SKM-1 (cell line): Measurements from ENCODE around the gene GYS2.
A peak's percentile ranks its signal among the peaks of the same experiment; 100 is the strongest.

ENCODE experiments used
- DNase-seq: peaks from one replicate; lab custom pipeline; 2025; ENCODE audit not compliant: unreplicated experiment; lab: John Stamatoyannopoulos, UW

Gene GYS2

DNA sequence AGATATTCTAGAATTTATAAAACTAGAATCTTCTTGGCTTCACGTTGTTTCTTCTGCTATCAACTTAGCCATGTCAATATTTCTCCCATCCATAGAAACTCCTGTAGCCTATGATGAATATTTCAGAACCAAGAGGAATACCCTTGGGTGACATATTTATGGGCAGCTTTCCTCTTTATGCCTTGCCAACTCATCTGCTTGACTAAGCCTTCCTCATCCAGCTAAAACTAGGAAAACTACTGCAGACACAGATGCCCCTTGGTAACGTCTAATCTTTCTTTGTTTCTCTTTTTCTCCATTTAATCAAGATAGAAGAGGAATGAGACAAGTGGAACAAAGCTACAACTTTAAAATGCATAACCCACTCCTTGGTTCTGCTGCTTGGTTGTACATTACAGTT lies 96.8 kb downstream of the GYS2 start:
- no peak for DNase-seq

DNA sequence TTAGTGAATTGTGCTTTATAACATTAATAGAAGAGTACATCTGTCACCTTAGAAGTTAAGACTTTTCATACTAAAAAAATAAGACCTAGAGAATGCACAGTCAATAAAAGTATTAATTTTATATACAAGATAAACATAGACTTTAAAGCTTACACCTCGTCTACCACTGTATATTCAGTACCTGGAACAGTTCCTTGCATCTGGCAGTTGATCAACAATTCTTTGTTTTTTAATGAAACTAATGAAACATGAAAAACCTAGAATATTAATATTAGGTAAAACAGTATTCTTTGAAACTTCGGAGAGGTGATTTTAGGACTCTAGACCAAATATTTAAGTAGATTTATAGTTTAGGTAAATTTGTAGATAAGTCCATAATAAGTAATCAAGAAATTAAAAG lies 98.8 kb downstream of the GYS2 start:
- no peak for DNase-seq

DNA sequence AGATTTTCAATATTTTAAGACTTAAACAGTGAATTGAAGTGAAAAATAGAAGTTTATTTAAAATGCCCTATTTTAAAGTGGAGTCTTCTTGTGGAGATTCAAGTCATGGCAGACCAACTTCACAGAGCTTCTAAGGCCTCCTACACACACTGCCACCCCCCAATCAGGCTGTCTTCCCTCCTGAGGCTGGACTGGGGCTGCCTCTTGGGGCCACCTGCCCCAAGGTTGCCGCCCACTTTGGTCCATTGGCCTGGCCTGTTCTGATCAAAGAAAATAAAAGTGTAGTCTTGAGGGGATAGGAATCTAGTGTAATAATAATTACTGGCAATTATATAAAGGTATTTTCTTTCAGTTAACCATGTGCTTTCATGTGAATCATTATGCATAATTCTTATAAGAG lies 101.8 kb downstream of the GYS2 start:
- no peak for DNase-seq

DNA sequence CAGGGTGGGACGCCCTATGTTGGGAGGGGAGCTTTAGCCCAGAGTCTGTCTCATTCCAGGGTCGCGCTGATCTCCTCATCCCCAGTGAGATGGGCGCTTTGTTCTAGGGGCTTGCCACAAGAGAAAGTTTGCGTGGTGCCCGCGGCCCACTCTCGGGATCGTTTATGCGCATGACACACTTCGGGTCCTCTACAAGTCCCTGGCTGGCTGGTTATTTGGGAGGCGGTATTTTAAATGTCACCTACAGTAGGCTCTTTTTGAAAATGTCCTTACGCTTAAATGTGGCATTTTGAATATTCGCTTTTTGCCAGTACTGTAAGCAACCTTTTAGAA lies 102.5 kb downstream of the GYS2 start:
- no peak for DNase-seq

DNA sequence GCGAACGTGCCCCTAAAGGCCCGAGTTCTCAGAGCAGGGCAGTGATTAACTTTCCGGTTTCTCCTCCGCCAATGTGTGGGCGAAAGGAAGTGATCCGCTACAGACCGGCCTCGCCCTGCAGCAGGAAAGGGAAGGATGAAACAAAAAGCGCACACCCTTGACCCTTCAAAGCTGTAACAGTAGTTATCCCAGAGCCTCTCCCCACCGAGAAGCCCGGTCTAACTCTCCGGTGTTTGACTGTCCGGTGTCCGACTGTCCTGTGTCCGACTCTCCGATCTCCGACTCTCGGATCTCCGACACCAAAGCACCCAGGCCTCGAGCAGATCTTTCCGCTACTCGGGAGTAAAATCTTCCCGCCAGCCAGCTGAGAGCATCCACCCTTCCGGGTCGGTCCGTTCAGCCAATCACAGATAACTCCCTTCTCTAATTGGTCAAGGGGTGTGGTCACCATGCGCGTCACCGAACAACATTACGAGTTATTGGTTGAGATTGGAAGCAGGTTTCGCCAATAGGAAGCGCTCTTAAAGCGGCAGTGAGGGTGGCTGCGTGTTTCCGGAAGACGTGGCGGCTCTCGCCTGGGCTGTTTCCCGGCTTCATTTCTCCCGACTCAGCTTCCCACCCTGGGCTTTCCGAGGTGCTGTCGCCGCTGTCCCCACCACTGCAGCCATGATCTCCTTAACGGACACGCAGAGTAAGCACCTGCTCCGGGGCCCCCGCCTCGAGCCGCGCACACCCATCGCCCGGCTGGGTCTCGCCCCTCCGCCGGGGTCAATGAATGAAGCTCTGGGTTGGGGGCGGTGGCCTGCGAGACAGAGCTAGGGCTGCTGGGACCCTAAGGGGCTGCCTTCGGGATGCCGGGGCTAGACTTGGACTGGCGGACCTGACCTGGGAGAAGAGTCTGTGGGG lies 103.1 kb downstream of the GYS2 start, which contains the start of the genes GOLT1B and RECQL:
Gene GOLT1B, plus strand, starts transcription at position 532 of the 906 bp plus-strand sequence. Its CDS starts 135 bp downstream, at position 667.
Gene RECQL, minus strand, starts transcription at position 378 of the 906 bp plus-strand sequence. CDS start 2,065 bp downstream, outside the sequence.
- DNase-seq, result peak; percentile 69

DNA sequence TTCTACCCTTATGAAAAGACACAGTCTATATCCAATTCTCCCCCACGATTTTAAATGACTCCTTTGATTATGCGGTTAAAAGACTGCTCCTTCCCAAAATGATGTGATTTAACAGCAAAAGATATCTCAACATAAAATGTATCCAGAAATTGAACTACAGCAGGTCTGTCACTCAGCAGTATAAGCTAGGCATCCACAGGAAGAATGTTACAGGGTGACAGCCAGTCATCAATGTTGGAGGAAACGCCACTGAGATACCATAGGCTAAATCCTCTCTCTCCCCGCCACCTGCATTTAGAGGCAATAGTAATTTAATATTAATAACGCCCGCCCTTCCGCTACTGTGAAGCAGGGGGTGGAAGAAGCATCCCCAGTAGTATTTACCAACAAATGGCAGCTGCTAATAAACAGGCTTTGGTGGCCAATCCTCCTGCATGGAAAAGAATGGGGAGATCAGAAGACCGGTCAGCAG lies 103.8 kb downstream of the GYS2 start:
- DNase-seq, result no peak

DNA sequence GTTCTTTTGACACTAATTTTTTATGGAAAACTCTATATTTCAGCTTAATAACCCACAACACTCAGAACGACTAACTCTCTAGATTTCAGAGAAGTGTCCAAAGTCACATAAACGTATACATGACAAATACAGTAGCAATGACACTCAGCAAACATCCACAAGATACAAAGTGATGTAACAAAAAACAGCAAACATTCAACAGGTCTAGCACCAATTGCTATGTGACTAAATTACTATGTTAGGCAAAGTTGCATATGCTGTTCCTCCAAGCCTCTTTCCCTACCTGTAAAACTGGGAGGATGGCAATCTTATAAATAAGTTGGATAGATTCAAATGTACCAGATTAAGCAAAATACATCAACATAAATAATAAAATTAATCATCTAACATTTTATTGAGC lies 104.9 kb downstream of the GYS2 start:
- no peak for DNase-seq
